HG02571 (cell line): ENCODE measurements around the gene KIAA0408.
"Not testable (repeated sequence)": the region's sequence is repeated elsewhere in the genome, so short reads cannot be mapped to it uniquely, and the experiment has no call there.

Experiments used
- ATAC-seq: cut with Tn5 transposase; IDR thresholded peaks from one replicate; pipeline ENCODE4 v1.9.1; 2021; ENCODE audit warnings: mild to moderate bottlenecking, moderate library complexity; ENCODE audit not compliant: unreplicated experiment

The KIAA0408 gene

GRCh38 chr6:127464161-127464880, 5.1 kb upstream of the KIAA0408 start:
- no peak for ATAC-seq

- ATAC-seq = no peak
These were observed 3.9 kb upstream of the KIAA0408 start for GRCh38 chr6:127463056-127463455.

GRCh38 chr6:127462376-127462775, 3.2 kb upstream of the KIAA0408 start:
- no peak for ATAC-seq

- ATAC-seq = no peak
These were observed 1.3 kb upstream of the KIAA0408 start for GRCh38 chr6:127460465-127460864.

- no peak for ATAC-seq
These were observed 372 bp downstream of the KIAA0408 start for GRCh38 chr6:127458817-127459216.

- ATAC-seq = no peak
These were observed 967 bp downstream of the KIAA0408 start for GRCh38 chr6:127458222-127458621.

- ATAC-seq = no peak
These were observed 1.6 kb downstream of the KIAA0408 start for GRCh38 chr6:127457456-127458064.

- ATAC-seq = no peak
These were observed 2.7 kb downstream of the KIAA0408 start for GRCh38 chr6:127456465-127456864.

GRCh38 chr6:127453845-127454619, 5.2 kb downstream of the KIAA0408 start:
- no peak for ATAC-seq

- ATAC-seq = no peak
These were observed 6.4 kb downstream of the KIAA0408 start for GRCh38 chr6:127452803-127453202.

- ATAC-seq = no peak
These were observed 7.8 kb downstream of the KIAA0408 start for GRCh38 chr6:127451388-127451787.

GRCh38 chr6:127447780-127448179, 11.4 kb downstream of the KIAA0408 start:
- ATAC-seq = no peak

- no peak for ATAC-seq
These were observed 12.8 kb downstream of the KIAA0408 start for GRCh38 chr6:127446356-127446755.

- ATAC-seq = no peak
These were observed 17.3 kb downstream of the KIAA0408 start for GRCh38 chr6:127441881-127442280.

GRCh38 chr6:127439718-127440117, 19.5 kb downstream of the KIAA0408 start:
- no peak for ATAC-seq

- no peak for ATAC-seq
These were observed 22.5 kb downstream of the KIAA0408 start for GRCh38 chr6:127436578-127437110.

GRCh38 chr6:127435626-127436220, 23.5 kb downstream of the KIAA0408 start:
- ATAC-seq = no peak

GRCh38 chr6:127434651-127435050, 24.5 kb downstream of the KIAA0408 start:
- ATAC-seq = no peak

GRCh38 chr6:127428562-127428961, 30.6 kb downstream of the KIAA0408 start:
- ATAC-seq = not testable (repeated sequence)

- no peak for ATAC-seq
These were observed 35.3 kb downstream of the KIAA0408 start for GRCh38 chr6:127423921-127424320.

GRCh38 chr6:127421164-127421563, 38.0 kb downstream of the KIAA0408 start:
- not testable (repeated sequence) for ATAC-seq
